WERI-Rb-1 (cell line): ENCODE data around the gene CHMP2A.

Experiments
- DNase-seq: peaks from one replicate; pipeline ENCODE4 v3.0.0-alpha.2; 2020
- H3K27ac ChIP-seq: fragments of 250-450 bp; sonication (Bioruptor Pico); 2 replicates; pipeline ENCODE4 v1.5.1; 2020; ENCODE audit warnings: mild to moderate bottlenecking, moderate library complexity
- H3K27me3 ChIP-seq: fragments of 250-450 bp; sonication (Bioruptor Pico); 2 replicates; pipeline ENCODE4 v1.5.1; 2021; ENCODE audit warnings: mild to moderate bottlenecking, low read depth, moderate library complexity; ENCODE audit not compliant: insufficient read depth, severe bottlenecking
- H3K36me3 ChIP-seq: fragments of 250-450 bp; sonication (Bioruptor Pico); 2 replicates; pipeline ENCODE4 v1.5.1; 2020; ENCODE audit warnings: mild to moderate bottlenecking, moderate library complexity
- H3K4me3 ChIP-seq: 2 replicates; pipeline ENCODE4 v1.5.1; 2011; ENCODE audit warnings: low read depth, mild to moderate bottlenecking, control low read depth, low read length
- H3K9me3 ChIP-seq: fragments of 250-450 bp; sonication (Bioruptor Pico); 2 replicates; pipeline ENCODE4 v1.5.1; 2021; ENCODE audit warnings: mild to moderate bottlenecking, moderate library complexity; ENCODE audit not compliant: severe bottlenecking
- CTCF ChIP-seq: IDR thresholded peaks from 2 replicates; pipeline ENCODE4 v1.5.1; 2011; ENCODE audit warnings: low read depth, mild to moderate bottlenecking, control low read depth, inconsistent platforms, low read length

The CHMP2A gene

GRCh38 chr19:58563034-58563573, 8.2 kb upstream of the CHMP2A start:
- H3K27me3 ChIP-seq, result no peaks in the 10 kb centered on the region
- TF ChIP-seq CTCF, result no peak
- peak overlapping the region; percentile 43 for H3K4me3 ChIP-seq
- H3K27ac ChIP-seq, result peak overlapping the region; percentile 35; the same call in 1 of the 2 replicates
- peaks cover 7% of the 10 kb centered on the region for H3K36me3 ChIP-seq
- peak; percentile 78 for DNase-seq
- no peaks in the 10 kb centered on the region for H3K9me3 ChIP-seq

- DNase-seq, result peak; percentile 33
- no peaks in the 10 kb centered on the region for H3K27me3 ChIP-seq
- TF ChIP-seq CTCF, result no peak
- H3K27ac ChIP-seq, result peak overlapping the region; percentile 35
- peak overlapping the region; percentile 43 for H3K4me3 ChIP-seq
- H3K9me3 ChIP-seq, result no peaks in the 10 kb centered on the region
- H3K36me3 ChIP-seq, result peaks cover 9% of the 10 kb centered on the region
Measured at GRCh38 chr19:58562122-58563033, 7.5 kb upstream of the CHMP2A start.

- no peak overlapping the region for H3K4me3 ChIP-seq
- no peak for TF ChIP-seq CTCF
- H3K9me3 ChIP-seq, result no peaks in the 10 kb centered on the region
- no peak overlapping the region for H3K27ac ChIP-seq
- peaks cover 10% of the 10 kb centered on the region for H3K36me3 ChIP-seq
- H3K27me3 ChIP-seq, result no peaks in the 10 kb centered on the region
- DNase-seq, result no peak
Measured at GRCh38 chr19:58561373-58562121, 6.6 kb upstream of the CHMP2A start.

GRCh38 chr19:58560921-58561320, 6.0 kb upstream of the CHMP2A start:
- TF ChIP-seq CTCF, result no peak
- H3K27ac ChIP-seq, result no peak overlapping the region
- H3K4me3 ChIP-seq, result no peak overlapping the region
- no peak for DNase-seq
- H3K27me3 ChIP-seq, result no peaks in the 10 kb centered on the region
- H3K9me3 ChIP-seq, result no peaks in the 10 kb centered on the region
- H3K36me3 ChIP-seq, result peaks cover 16% of the 10 kb centered on the region

- no peak for DNase-seq
- no peaks in the 10 kb centered on the region for H3K27me3 ChIP-seq
- no peaks in the 10 kb centered on the region for H3K9me3 ChIP-seq
- H3K27ac ChIP-seq, result peak overlapping the region; percentile 100
- peaks cover 21% of the 10 kb centered on the region for H3K36me3 ChIP-seq
- peak overlapping the region; percentile 72 for H3K4me3 ChIP-seq
- TF ChIP-seq CTCF, result no peak
Measured at GRCh38 chr19:58560007-58560887, 5.3 kb upstream of the CHMP2A start.
